GM12801 (cell line): ENCODE data around the gene HDGF.

Experiments
- TF ChIP-seq, protein P1 (sequence below): IDR thresholded peaks from one replicate; pipeline ENCODE4 v1.5.1; 2011; ENCODE audit warnings: control low read depth; ENCODE audit not compliant: insufficient read length; ENCODE audit errors: extremely low read depth

HDGF gene

DNA sequence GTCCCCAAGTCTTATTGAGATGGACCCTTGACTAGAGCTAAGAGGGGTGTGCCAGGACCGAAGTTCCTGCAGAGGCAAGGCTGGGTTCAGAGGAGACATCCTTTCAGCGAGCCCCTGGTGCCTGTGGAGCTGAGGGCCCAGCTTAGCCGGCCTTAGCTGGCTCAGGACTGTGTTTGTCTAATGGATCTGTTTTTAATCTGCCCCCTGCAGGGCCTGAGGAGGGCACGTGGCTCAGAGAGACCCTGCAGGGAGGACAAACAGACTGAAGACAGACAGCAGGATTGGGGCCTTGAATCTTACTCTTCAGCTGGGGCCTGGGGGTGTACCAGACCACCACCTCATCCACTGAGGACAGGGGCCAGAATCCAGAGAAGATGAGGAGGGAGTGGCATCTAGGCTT lies 47.7 kb downstream of the HDGF start:
- TF ChIP-seq, protein P1, sequence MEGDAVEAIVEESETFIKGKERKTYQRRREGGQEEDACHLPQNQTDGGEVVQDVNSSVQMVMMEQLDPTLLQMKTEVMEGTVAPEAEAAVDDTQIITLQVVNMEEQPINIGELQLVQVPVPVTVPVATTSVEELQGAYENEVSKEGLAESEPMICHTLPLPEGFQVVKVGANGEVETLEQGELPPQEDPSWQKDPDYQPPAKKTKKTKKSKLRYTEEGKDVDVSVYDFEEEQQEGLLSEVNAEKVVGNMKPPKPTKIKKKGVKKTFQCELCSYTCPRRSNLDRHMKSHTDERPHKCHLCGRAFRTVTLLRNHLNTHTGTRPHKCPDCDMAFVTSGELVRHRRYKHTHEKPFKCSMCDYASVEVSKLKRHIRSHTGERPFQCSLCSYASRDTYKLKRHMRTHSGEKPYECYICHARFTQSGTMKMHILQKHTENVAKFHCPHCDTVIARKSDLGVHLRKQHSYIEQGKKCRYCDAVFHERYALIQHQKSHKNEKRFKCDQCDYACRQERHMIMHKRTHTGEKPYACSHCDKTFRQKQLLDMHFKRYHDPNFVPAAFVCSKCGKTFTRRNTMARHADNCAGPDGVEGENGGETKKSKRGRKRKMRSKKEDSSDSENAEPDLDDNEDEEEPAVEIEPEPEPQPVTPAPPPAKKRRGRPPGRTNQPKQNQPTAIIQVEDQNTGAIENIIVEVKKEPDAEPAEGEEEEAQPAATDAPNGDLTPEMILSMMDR = no peak

DNA sequence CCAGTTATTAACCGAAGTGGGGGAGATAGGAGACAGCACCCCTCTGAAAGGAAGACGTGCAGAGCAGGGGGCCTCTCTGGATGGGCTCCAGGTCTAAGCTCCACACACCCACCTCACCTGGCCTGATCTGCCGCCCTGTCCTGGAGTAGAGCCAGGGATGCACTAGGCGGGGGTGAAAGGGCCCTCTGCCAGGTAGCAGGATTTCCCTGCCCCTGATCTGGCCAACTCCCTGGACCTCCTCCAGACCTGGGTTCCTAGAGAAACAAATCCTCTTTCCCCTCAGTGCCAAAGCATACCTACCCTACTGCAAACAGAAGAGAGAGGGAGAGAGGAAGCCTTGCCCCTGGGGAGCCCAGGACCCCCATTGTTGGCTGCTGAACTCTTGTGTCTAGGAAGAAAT lies 48.1 kb downstream of the HDGF start:
- TF ChIP-seq, protein P1 = no peak

DNA sequence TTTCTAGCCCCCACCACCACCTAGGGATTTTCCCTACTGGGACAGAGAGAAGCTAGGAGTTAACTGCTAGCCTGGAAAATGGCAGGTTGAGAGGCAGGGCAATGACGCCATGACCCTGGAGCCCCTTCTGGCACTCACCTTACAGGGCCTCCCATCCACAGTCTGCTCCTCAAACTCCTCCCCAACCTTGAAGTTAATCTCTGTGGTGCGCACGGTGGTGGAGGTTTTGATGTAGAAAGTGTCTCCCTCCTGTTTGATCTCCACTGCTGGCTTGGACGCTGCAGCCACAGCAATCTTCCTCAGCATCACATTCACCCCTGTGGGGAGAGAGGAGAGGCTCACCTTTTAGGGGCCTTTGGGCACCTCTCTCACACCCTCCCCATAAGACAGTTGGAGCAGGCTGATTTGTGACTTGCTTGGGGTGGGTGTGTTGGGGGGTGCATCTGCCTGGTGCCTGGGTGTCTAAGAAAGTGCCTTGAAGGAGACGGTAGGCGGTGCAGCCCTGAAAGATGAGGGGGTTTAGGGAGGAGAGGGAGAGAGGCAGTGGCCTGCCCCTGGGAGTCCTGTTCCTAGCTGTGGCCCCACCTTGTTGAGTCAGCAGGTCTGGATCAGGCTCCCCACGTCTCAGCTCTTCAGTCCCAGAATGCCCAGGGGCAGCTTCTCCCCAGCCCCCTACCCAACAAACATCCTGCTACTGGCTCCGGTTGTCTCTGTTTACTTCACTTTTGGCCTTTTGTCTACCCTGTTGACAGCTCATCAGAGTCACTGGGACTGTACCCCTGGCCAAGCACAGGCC lies 50.5 kb downstream of the HDGF start:
- TF ChIP-seq, protein P1 = no peak

DNA sequence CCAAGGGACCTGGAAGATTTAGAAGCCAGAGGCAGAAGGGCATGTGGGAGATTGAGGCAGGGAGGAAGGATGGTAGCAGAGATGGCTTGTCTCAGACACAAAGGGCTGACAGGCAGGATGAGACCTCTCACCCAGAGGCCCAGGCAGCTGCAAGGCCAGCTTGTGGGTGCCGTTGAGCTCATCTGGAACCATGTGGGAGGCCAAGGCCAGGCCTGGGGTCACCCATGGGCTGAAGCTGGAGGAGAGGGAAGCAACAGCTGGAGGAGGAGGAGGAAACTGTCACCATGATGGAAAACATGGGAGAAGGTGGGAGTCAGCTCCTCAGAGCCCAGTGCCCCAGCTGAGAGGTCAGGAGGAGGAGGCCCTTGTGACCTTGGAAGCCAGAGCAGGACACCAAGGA lies 52.5 kb downstream of the HDGF start:
- TF ChIP-seq, protein P1 = no peak

DNA sequence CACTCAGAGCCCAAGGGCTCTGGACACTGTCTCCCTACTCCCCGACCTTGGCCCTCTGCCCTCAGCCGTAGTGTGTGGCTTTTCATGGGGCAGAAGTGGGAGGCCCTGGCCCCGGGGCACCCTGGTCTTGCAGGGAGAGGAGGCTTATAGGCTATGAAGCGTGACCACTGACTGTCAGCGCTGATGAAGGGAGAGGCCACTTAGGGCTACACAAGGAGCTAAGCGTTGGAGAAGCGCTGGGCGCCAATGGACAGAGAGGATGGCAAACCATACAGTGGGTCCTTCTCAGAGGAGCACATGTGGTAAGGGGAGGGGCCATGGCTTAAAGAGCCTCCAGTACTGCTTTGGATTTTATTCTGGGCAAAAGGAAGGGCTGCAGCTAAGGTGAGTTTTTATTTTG lies 54.0 kb downstream of the HDGF start:
- TF ChIP-seq, protein P1 = no peak

DNA sequence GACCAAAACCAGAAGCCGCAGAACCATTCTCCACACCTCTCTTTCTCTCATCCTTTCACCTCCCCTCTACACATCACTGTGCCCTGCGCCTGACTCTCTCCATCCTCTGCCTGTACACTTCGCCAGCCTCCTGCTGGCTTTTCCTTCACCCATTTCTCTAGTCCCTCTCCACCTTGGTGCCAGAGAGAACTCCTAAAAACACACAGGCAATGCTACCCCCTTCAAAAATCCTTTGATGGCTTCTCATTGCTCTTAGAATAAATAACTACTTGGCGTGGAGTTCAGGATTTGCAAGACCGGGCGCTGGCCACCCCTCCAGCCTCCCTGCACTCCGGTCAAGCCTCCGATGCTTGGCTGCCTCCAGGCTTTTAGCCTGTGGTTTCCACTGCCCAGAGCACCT lies 54.7 kb downstream of the HDGF start:
- TF ChIP-seq, protein P1 = no peak

DNA sequence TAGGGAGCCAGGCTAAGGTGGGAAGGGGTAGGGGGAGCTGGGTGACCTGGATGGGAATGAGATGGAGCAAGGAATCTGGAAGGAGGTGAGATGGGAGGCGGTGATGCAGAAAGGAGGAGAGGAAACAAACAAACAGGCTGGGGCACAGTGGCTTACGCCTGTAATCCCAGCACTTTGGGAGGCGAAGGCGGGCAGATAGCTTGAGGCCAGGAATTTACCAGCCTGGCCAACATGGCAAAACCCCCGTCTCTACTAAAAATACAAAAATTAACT lies 56.8 kb downstream of the HDGF start:
- TF ChIP-seq, protein P1 = no peak
